ENCODE measurements around the gene LRIG3.

- no peak for TF ChIP-seq POLR2A (IDR thresholded peaks at IDR 0.05; ENCODE audit: low read length)
- no peak for TF ChIP-seq GATA1 (IDR thresholded peaks at IDR 0.05; ENCODE audit: low read depth, low read length)
These were observed 46.6 kb upstream of the LRIG3 start for GRCh38 chr12:58966939-58967338.

Measured in erythroblast (primary cell).